ENCODE measurements around the gene LTBP2.

DNA sequence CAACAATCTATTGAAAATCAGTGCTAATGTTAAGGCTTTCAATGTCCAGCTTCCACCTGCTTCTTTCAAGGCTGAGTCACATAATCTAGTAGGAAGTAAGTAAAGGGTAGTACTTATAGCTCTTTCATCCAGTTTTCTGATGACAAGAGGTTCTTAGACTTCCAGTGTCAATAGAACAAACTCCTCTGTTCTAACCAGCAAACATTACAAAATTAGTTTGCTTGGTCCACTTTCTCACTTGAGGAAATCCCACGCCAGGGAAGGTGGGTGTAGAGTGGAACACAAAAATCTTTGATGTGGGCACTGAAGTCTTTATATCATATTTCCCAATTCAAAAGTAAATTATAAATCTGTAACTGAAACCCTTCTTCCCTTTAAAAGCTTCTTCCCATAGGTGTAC, 121.6 kb downstream of the LTBP2 start:
- TF ChIP-seq REPIN1 (tag by site-specific recombination; IDR thresholded peaks at IDR 0.05; ENCODE audit: low read depth) = no peak
- TF ChIP-seq, protein P1, sequence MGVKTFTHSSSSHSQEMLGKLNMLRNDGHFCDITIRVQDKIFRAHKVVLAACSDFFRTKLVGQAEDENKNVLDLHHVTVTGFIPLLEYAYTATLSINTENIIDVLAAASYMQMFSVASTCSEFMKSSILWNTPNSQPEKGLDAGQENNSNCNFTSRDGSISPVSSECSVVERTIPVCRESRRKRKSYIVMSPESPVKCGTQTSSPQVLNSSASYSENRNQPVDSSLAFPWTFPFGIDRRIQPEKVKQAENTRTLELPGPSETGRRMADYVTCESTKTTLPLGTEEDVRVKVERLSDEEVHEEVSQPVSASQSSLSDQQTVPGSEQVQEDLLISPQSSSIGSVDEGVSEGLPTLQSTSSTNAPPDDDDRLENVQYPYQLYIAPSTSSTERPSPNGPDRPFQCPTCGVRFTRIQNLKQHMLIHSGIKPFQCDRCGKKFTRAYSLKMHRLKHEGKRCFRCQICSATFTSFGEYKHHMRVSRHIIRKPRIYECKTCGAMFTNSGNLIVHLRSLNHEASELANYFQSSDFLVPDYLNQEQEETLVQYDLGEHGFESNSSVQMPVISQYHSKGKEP (tag by site-specific recombination; IDR thresholded peaks at IDR 0.05) = no peak
- TF ChIP-seq, protein P2, sequence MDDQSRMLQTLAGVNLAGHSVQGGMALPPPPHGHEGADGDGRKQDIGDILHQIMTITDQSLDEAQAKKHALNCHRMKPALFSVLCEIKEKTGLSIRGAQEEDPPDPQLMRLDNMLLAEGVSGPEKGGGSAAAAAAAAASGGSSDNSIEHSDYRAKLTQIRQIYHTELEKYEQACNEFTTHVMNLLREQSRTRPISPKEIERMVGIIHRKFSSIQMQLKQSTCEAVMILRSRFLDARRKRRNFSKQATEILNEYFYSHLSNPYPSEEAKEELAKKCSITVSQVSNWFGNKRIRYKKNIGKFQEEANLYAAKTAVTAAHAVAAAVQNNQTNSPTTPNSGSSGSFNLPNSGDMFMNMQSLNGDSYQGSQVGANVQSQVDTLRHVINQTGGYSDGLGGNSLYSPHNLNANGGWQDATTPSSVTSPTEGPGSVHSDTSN (CRISPR knock-in tag; IDR thresholded peaks at IDR 0.05) = no peak
